HL-60/S4 treated with phorbol 12-myristate 13-acetate at 8.2 ng/mL for 4 days and 3 days (cell line): ENCODE results near the gene COL4A4.
"Not testable (repeated sequence)": the region's sequence is repeated elsewhere in the genome, so short reads cannot be mapped to it uniquely, and the experiment has no call there.

ENCODE experiments used
- in situ Hi-C: fragments of 300-500 bp; cut with MboI; formaldehyde crosslinking; loops from 2 replicates; pipeline ENCODE4 v1.15.0; 2022; ENCODE audit warnings: low sequenced_read_pairs

COL4A4 gene

GRCh38 chr2:227118353-227118752 lies 45.7 kb downstream of the COL4A4 start:
- in situ Hi-C loops: loop anchor here (25.0 kb wide), 1 partner anchor 1456 kb away; no protein-coding TSS in a partner anchor

- in situ Hi-C loops: loop anchor here (25.0 kb wide), 1 partner anchor 1456 kb away; no protein-coding TSS in a partner anchor
Observed at GRCh38 chr2:227117852-227118251, 46.2 kb downstream of the COL4A4 start.

GRCh38 chr2:227117027-227117426 lies 47.0 kb downstream of the COL4A4 start:
- in situ Hi-C loops: loop anchor here (25.0 kb wide), 1 partner anchor 1455 kb away; no protein-coding TSS in a partner anchor

- in situ Hi-C loops: loop anchor here (25.0 kb wide), 1 partner anchor 1453 kb away; no protein-coding TSS in a partner anchor
Observed at GRCh38 chr2:227115761-227116160, 48.2 kb downstream of the COL4A4 start.

GRCh38 chr2:227106845-227107759 lies 56.9 kb downstream of the COL4A4 start:
- in situ Hi-C loops: loop anchor here (25.0 kb wide), 1 partner anchor 1445 kb away; no protein-coding TSS in a partner anchor

- in situ Hi-C loops: loop anchor here (25.0 kb wide), 1 partner anchor 1441 kb away; no protein-coding TSS in a partner anchor
Observed at GRCh38 chr2:227103583-227103982, 60.4 kb downstream of the COL4A4 start.

GRCh38 chr2:227099340-227099739 lies 64.7 kb downstream of the COL4A4 start:
- in situ Hi-C loops: no loop called here

- in situ Hi-C loops: no loop called here
Observed at GRCh38 chr2:227098162-227098515, 65.9 kb downstream of the COL4A4 start.

GRCh38 chr2:227097495-227098161 lies 66.4 kb downstream of the COL4A4 start:
- in situ Hi-C loops: no loop called here

GRCh38 chr2:227095346-227095745 lies 68.7 kb downstream of the COL4A4 start:
- in situ Hi-C loops: no loop called here

- in situ Hi-C loops: no loop called here
Observed at GRCh38 chr2:227082286-227082685, 81.7 kb downstream of the COL4A4 start.

- in situ Hi-C loops: no loop called here
Observed at GRCh38 chr2:227079726-227080125, 84.3 kb downstream of the COL4A4 start.

- in situ Hi-C loops: not testable (repeated sequence)
Observed at GRCh38 chr2:227065065-227065464, 98.9 kb downstream of the COL4A4 start.

GRCh38 chr2:227058888-227059399 lies 105.1 kb downstream of the COL4A4 start:
- in situ Hi-C loops: no loop called here

GRCh38 chr2:227057743-227058447 lies 106.1 kb downstream of the COL4A4 start:
- in situ Hi-C loops: no loop called here

GRCh38 chr2:227057060-227057459 lies 106.9 kb downstream of the COL4A4 start:
- in situ Hi-C loops: no loop called here

GRCh38 chr2:227054006-227054405 lies 110.0 kb downstream of the COL4A4 start:
- in situ Hi-C loops: no loop called here

- in situ Hi-C loops: no loop called here
Observed at GRCh38 chr2:227052879-227053278, 111.1 kb downstream of the COL4A4 start.

- in situ Hi-C loops: no loop called here
Observed at GRCh38 chr2:227043981-227044380, 120.0 kb downstream of the COL4A4 start.

GRCh38 chr2:227038550-227039189 lies 125.3 kb downstream of the COL4A4 start:
- in situ Hi-C loops: no loop called here
